Umbilical cord (tissue), 2 donors: ENCODE measurements around the gene AIF1L. TPM values are rescaled to one million over a fixed set of nuclear protein-coding genes. Genes with fewer than 3 reads are reported as not detected.
"Not testable (repeated sequence)": the region's sequence is repeated elsewhere in the genome, so short reads cannot be mapped to it uniquely, and the experiment has no call there.

Experiments
- DNase-seq: peaks from one replicate; pipeline ENCODE4 v3.0.0-alpha.2; 2015; ENCODE audit warnings: low spot score
- total RNA-seq: library from RNA; depleted of rRNA; stranded (reverse); fragments of >200 nt; gene quantifications from one replicate; pipeline ENCODE4 v1.2.3, GENCODE V29; 2014; ENCODE audit warnings: low replicate concordance; ENCODE audit not compliant: insufficient read depth

Gene AIF1L
- total RNA-seq, 1 donor from 2014 or later, result 35.4 TPM

GRCh38 chr9:131120620-131121228, 24.4 kb downstream of the AIF1L start:
- DNase-seq, result no peak

DNA sequence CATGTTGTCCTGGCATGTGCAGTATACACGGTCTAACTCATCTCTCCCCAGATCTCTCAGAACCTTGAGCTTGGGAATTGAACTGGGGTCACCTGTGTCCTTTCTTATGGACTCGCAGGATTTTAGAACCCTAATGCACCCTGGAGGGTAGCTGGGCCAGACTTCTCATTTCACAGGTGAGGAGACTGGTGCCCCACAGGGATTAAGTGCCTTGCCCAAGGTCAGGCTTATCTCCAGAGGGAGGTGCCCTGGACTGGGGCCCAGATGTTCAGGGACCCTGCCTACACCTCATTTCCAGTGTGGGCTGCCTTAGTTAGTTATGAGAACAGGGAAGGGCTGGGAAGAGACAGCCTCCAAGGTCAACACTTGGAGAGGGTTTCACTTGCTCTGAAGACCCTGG, 25.0 kb downstream of the AIF1L start:
- DNase-seq, result no peak

- DNase-seq, result no peak
These were observed 25.8 kb downstream of the AIF1L start for GRCh38 chr9:131122158-131122557.

DNA sequence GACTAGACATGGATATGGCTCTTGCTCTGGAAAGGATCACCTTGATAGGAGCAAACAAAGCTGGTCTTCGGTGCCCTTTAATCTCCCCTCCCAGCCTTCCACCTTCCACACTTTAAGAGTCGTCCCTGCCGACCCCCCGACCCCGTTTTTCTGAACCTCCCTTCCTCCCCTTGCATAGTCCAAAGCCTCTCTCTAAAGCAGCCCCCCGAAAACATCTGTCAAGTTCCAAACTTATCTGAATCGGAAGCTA, 28.6 kb downstream of the AIF1L start:
- DNase-seq, result no peak

DNA sequence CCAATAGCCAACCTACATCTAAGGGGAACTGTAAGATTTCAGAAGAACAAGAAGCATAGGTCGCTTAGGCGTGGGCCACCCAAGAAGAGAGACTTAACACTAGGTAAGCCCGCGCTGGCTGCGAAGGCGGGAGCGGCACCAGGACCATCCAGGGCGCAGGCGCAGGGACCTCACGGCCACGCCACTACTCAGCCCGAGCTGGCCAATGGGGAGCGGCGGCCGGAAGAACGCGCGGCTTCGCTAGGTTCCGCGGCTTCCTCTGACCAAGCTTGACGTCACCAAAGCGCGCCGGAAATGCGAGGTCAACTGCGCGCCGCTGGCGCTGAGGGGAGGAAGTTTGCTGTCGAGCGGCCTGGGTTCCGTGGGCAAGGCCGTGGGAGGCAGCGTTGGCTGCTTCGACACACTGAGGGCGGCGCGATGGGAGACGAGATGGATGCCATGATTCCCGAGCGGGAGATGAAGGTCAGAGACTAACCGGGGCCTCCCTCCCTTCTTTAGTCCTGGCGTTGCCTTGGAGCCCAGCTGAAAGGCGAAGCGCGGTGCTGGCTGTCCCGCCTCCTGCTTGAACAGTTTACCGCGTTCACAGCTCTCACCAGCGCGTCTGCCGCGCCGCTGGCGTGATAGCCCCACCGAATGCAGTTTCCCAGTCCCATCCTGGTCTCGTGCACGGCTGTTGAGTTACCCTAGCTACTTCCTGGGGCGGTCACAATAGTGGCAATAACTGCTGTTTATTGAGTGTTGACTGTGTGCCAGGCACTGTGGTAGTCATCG, 29.1 kb downstream of the AIF1L start, which contains the start of gene NUP214:
Gene NUP214, plus strand, starts transcription at position 299 of the 771 bp plus-strand sequence. Its CDS starts 119 bp downstream, at position 418.
- peak; percentile 99 for DNase-seq

GRCh38 chr9:131126059-131126426, 29.7 kb downstream of the AIF1L start:
- no peak for DNase-seq

DNA sequence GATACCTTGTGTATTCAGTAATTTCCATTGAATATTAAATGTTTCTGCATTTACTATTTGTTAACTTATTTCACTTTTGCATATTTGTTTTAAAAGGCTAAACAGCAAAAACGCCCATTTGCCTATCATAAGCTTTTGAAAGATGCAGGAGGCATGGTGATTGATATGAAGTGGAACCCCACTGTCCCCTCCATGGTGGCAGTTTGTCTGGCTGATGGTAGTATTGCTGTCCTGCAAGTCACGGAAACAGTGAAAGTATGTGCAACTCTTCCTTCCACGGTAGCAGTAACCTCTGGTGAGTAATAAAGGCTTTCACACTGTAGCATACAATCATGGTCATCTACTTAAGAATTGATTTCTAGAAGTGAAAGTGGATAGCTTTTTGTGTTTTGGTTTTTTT, 32.9 kb downstream of the AIF1L start:
- DNase-seq, result no peak

DNA sequence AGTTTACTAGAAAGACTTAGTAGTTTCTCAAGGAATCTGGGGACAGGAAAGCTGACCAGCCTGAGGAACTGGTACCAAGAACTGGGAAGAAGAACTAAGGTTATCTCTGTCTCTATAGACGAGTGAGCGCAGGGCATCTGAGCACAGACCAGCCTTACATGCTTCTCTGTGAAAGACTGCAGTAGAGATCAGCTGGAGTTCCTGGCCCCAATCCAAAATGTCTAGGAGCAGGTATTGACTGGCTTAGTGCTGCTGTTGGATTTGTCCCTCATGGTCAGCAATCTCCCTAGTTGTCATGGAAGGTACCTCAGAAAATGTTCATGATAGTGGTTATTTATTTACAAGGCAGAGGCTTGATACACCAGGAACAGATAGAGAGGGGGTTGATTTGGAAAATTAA, 42.3 kb downstream of the AIF1L start:
- no peak for DNase-seq

DNA sequence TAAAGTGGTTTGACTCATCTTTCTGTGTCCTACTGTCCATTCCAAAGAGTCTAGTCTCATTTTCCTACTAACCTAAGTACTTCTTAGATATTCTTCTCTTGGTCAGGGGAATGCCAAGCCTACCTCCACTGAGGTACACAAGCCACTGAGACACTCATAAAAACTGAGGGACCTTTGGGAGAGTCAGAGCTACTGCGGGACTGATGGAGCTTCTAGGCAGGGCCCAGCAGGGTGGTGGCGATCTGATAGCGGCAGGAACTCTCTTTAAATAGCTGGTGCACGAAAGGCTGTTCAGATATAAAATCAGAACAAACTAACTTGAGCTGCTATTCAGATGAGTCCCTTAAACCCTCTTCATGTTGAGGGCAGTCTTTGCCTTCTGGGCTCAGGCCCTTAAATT, 43.8 kb downstream of the AIF1L start:
- no peak for DNase-seq

DNA sequence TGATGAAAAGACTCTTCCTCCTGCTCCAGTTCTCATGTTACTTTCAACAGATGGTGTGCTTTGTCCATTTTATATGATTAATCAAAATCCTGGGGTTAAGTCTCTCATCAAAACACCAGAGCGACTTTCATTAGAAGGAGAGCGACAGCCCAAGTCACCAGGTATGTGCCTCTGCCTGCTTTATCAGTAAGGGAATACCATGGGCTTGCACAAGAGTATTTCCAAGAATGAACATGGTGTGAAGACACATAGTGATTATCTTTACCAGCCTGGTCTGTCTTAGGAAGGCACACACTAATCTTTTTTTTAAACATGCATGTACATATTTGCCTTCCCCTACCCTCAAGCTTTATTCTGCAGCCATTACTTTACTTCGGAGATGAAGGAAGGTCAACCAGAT, 44.2 kb downstream of the AIF1L start:
- no peak for DNase-seq

DNA sequence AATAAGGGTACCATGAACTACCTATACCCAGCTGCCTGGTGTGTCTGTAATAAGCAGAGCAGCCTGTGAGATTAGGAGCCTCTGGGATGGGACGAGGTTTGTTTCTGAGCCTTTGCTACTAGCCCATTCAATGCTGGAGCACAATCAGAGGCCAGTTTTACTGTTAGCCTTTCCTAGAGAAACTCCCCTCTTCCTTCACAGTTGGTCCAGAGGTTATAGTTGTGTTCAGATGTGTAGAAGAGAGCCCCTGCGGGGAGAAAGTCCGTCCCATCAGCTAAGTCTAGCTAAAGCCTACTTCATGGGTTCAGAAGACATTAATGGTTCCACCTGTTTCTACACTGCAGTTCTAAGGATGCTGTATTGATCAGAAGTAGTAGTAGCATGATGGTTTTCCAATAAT, 45.8 kb downstream of the AIF1L start:
- no peak for DNase-seq

- no peak for DNase-seq
These were observed 47.9 kb downstream of the AIF1L start for GRCh38 chr9:131144201-131144600.

- DNase-seq, result no peak
These were observed 48.9 kb downstream of the AIF1L start for GRCh38 chr9:131145245-131145644.

GRCh38 chr9:131146186-131146585, 49.9 kb downstream of the AIF1L start:
- no peak for DNase-seq

DNA sequence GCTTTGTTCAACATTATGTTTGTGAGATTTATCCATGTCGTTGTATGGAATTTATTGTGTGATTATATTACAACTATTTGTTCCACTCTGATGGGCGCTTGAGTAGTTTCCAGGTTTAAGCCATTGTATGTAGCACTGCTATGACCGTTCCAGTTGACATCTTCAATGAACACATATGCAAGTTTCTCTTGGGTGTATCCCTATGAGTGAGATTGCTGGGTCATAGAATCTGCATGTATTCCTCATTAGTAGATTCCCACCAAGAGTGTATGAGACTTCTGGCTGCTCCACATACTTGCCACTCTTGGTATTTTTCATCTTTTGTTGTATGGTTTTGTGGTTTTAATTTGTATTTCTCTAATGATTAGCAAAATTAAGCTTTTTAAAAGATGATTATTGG, 51.9 kb downstream of the AIF1L start:
- DNase-seq, result no peak

DNA sequence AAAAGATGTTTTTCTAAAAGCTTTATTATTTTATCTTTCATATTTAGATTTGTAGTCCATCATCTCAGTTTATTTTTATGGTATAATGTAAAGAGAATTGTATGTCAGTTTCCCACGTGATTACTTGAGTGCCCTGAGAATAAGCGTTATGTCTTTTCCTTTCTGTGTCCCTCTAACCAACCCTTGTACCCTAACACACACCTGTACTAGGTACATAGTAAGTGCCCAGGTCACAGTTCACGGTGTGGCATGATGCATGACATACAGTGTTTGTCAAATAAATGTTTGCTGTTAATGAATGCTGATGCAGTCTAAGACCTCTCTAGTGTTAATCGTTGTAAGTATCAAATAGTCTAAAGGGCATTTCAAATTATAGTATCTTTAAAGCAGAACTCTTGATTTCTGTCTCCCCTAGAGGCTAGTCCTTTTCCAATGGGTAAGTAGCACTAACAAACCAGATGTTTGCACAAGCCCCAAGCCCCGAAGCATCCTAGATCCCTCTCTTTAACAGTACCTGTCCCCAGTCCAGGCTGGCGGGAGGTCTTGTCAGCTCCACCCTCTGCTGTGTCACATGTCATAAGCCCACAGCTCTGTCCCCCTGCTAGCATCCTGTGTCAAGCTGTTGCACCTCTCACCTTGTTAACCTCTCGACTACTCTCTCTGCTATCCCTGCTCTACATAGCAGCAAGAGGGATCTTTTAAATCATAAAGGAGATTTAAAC, 52.8 kb downstream of the AIF1L start:
- no peak for DNase-seq

DNA sequence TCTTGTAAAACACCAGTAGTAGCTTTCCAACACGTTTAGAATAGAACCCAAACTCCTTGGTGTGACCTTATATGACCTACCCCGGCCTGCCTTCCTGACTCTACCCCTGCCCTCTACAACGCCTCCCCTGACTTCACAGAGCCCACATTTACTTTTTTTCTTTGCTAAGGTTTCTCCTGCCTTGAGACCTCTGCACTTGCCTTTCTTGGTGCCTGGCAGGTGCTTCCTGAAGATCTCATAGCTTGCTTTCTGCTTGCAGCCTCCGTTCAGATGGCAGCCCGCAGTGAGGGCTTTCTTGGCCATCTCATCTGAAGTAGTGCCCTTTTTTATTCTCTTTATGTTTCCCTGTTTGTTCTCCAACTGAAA, 53.3 kb downstream of the AIF1L start:
- DNase-seq, result no peak

GRCh38 chr9:131153595-131153994, 57.3 kb downstream of the AIF1L start:
- DNase-seq, result no peak

- not testable (repeated sequence) for DNase-seq
These were observed 62.3 kb downstream of the AIF1L start for GRCh38 chr9:131158673-131159072.

- DNase-seq, result no peak
These were observed 64.2 kb downstream of the AIF1L start for GRCh38 chr9:131160416-131161112.

- no peak for DNase-seq
These were observed 65.3 kb downstream of the AIF1L start for GRCh38 chr9:131161585-131161984.

GRCh38 chr9:131162886-131163285, 66.6 kb downstream of the AIF1L start:
- no peak for DNase-seq

- DNase-seq, result no peak
These were observed 69.2 kb downstream of the AIF1L start for GRCh38 chr9:131165523-131165922.
